ENCODE data around the gene SLC22A31. TPM values are rescaled to one million over a fixed set of nuclear protein-coding genes. Genes with fewer than 3 reads are reported as not detected.

Gene SLC22A31
- total and polyA plus RNA-seq, 9 of the 15 experiments (the other 6 are each of a cell fraction or from before 2014, with no cell fraction given), result 0.29 to 2.2 (median 0.47) TPM; not detected in 3

- Histone ChIP-seq H3K27ac (ENCODE audit: extremely low read depth, low read depth, low read length) (no peak overlapping the region), H3K4me2 (ENCODE audit: insufficient read depth, low read length) (no peak overlapping the region), H3K79me2 (ENCODE audit: control insufficient read depth, insufficient read depth, low read length) (no peaks in the 10 kb centered on the region), H2AFZ (ENCODE audit: low read depth, low read length) (no peak overlapping the region), H3K9me1 (ENCODE audit: control insufficient read depth, insufficient read depth, low read length) (no peaks in the 10 kb centered on the region), H4K20me1 (replicated peaks; ENCODE audit: control insufficient read depth, insufficient read depth, low read length) (no peaks in the 10 kb centered on the region), H3K4me3 (no peak overlapping the region), H3K9me3 (replicated peaks; ENCODE audit: control insufficient read depth, insufficient read depth, low read depth, low read length) (peaks cover 14% of the 10 kb centered on the region), H3K36me3 (ENCODE audit: control insufficient read depth, insufficient read depth, low read length) (peaks cover 16% of the 10 kb centered on the region; the same call in 2 of the 3 replicates), H3K27me3 (ENCODE audit: control insufficient read depth in 2 of 2, insufficient read depth in 2 of 2, low read length in 2 of 2) (no peaks in the 10 kb centered on the region), H3K9ac (ENCODE audit: insufficient read depth in 1 of 2, low read depth in 2 of 2, low read length in 2 of 2) (no peak overlapping the region), H3K4me1 (replicated peaks in 1 of 2; ENCODE audit: control insufficient read depth in 2 of 2, insufficient read depth in 2 of 2, low read length in 2 of 2) (peaks cover 0 to 50% of the 10 kb centered on the region in 2 experiments; a peak in 3 of 5 replicates)
- no peak for FAIRE-seq
- intact Hi-C loops (cut with micrococcal nuclease), result no loop called here
- DNase-seq (ENCODE audit: extremely low read depth in 1 of 4, low spot score in 3 of 4), result no peak
- no peak for TF ChIP-seq NRF1 (conservative IDR thresholded peaks at IDR 0.05 in 1 of 2, IDR thresholded peaks at IDR 0.05 in 1 of 2)
- TF ChIP-seq POLR2G (IDR thresholded peaks at IDR 0.05; ENCODE audit: low read depth, low read length), result peak; percentile 64
- peak in 1 of 2 experiments; percentile 8 for TF ChIP-seq E2F6 (IDR thresholded peaks at IDR 0.05; ENCODE audit: borderline replicate concordance in 1 of 2, extremely low read depth in 1 of 2, insufficient read depth in 1 of 2, insufficient read length in 1 of 2, low read depth in 1 of 2, low read length in 1 of 2, poor library complexity in 1 of 2, severe bottlenecking in 1 of 2)
- WGBS (ENCODE audit: insufficient coverage, low coverage, missing lambda C conversion rate), result 79% methylated on average over 24 of the region's 24 CpGs
- peak; percentile 46 for ATAC-seq
- POLR2A ChIA-PET, result interaction anchor here (0.5 kb wide), 2 partner anchors 297 to 422 kb away, joined by 3 read pairs; no protein-coding TSS in a partner anchor
- CTCF ChIA-PET (ENCODE audit: low intra/inter-chr PET ratio), result no interaction called here
- BruUV-seq (replicated peaks), result no TSS peak
- in situ Hi-C loops (cut with MboI), result no loop called here
Observed at GRCh38 chr16:89154390-89155183, 45.8 kb downstream of the SLC22A31 start.
